Immature natural killer cell (primary cell): ENCODE results near the gene MICALL2. TPM values are rescaled to one million over a fixed set of nuclear protein-coding genes. Genes with fewer than 3 reads are reported as not detected.
A peak's percentile ranks its signal among the peaks of the same experiment; 100 is the strongest.
"Not testable (repeated sequence)": the region's sequence is repeated elsewhere in the genome, so short reads cannot be mapped to it uniquely, and the experiment has no call there.

Experiments used
- DNase-seq, 3 donors: peaks; one replicate each; pipeline ENCODE4 v3.0.0; 2022; ENCODE audit warnings: mixed read lengths in 1 of 3
- H3K27ac Mint-ChIP-seq, 6 donors: one replicate each; pipeline ENCODE4 v1.8.0; 2020; ENCODE audit warnings: mixed read lengths in 6 of 6, mild to moderate bottlenecking in 5 of 6, inconsistent platforms in 4 of 6, moderate library complexity in 3 of 6
- H3K27me3 Mint-ChIP-seq, 3 donors: one replicate each; pipeline ENCODE4 v1.8.0; 2020 to 2021; ENCODE audit warnings: low read depth in 3 of 3, mild to moderate bottlenecking in 3 of 3, mixed read lengths in 3 of 3, moderate library complexity in 3 of 3, inconsistent platforms in 1 of 3
- H3K36me3 Mint-ChIP-seq, 3 donors: one replicate each; pipeline ENCODE4 v1.8.0; 2020; ENCODE audit warnings: mixed read lengths in 3 of 3, inconsistent platforms in 2 of 3, mild to moderate bottlenecking in 2 of 3
- H3K4me1 Mint-ChIP-seq, 2 donors: one replicate each; pipeline ENCODE4 v1.8.0; 2020; ENCODE audit warnings: inconsistent platforms in 2 of 2, mild to moderate bottlenecking in 2 of 2, mixed read lengths in 2 of 2, moderate library complexity in 1 of 2
- H3K4me3 Mint-ChIP-seq, 5 donors: one replicate each; pipeline ENCODE4 v1.8.0; 2020; ENCODE audit warnings: mild to moderate bottlenecking in 5 of 5, mixed read lengths in 5 of 5, inconsistent platforms in 3 of 5, moderate library complexity in 3 of 5
- H3K9me3 Mint-ChIP-seq, 6 donors: one replicate each; pipeline ENCODE4 v1.8.0; 2020; ENCODE audit warnings: mild to moderate bottlenecking in 6 of 6, mixed read lengths in 6 of 6, inconsistent platforms in 4 of 6, moderate library complexity in 3 of 6
- polyA plus RNA-seq, 3 donors: library from polyadenylated mRNA; unstranded; fragments of 300-500 nt; fragmentation: Illumina TruSeq; gene quantifications; one replicate each; pipeline ENCODE4 v1.2.3, GENCODE V29; 2021

Gene MICALL2
- polyA plus RNA-seq, 3 donors from 2014 or later, result 0.10 to 0.50 TPM; not detected in 1

DNA sequence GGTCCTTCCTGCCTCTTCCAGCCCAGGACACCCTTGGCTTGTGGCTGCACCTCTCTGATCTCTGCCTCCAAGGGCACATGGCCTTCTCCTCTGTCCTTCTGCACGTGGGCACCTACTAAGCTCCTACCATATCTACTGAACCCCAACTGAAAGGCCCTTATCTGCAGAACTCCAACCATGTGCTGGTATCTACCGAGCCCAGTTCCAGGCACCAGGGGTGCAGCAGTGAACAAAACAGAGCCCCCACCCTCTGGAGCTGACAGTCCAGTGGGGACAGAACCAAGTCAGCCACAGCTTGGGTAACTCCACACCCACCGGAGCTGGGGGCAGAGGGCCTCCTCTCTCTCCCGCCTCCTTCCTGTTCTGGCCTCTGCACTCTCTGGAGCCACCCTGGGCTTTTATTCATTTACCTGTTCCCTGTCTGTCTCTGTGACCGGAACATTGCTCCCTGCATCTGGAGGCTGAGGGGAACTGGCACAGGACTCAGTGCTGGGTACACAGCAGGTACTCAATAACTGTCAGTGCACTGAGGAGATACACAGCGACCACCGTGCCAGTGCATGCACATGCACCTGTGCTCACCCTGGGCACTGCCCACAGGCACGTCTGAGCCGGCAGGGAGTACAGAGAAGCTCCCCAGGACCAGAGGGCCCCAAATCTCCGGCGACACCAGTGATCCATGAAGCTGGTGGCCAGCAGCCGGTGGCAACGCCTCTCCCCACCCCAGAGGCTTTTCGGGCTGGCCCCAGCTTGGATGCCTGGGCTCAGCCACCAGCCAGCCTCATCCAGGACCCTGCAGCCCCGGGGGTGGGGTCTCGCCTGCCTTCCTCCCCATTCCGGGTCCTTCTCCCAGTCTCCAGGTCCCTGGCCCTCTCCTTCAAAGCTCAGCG, 2.0 kb downstream of the MICALL2 start:
- peaks cover 0 to 13% of the 10 kb centered on the region in 2 donors for H3K4me1 Mint-ChIP-seq
- no peak overlapping the region for H3K27ac Mint-ChIP-seq
- H3K4me3 Mint-ChIP-seq, result peak overlapping the region in 4 of 5 donors; percentile 13 to 43 (median 26)

DNA sequence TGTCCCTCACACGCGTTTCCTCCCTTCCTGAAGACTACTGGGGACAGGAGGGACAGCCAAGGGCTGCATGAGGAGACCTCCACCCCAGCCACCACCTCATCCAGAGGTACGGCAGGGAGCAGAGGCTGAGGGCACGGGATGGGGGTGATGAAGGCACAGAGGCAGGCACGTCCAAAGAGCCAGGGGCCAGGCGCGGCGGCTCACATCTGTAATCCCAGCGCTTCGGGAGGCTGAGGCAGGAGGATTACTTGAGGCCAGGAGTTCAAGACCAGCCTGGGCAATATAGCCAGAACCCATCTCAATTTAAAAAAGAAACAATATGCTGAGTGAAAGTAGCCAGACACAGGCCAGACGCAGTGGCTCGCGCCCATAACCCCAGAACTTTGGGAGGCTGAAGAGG, 3.3 kb downstream of the MICALL2 start:
- Mint-ChIP-seq H3K36me3 (no peaks in the 10 kb centered on the region), H3K27ac (no peak overlapping the region), H3K4me1 (peaks cover 0 to 10% of the 10 kb centered on the region in 2 donors), H3K27me3 (peaks cover 0 to 3% (median 0%) of the 10 kb centered on the region in 3 donors), H3K4me3 (no peak overlapping the region), H3K9me3 (no peaks in the 10 kb centered on the region)
- no peak for DNase-seq

More for the DNA sequence above, 2.0 kb downstream of the MICALL2 start:
- no peaks in the 10 kb centered on the region for H3K36me3 Mint-ChIP-seq
- H3K9me3 Mint-ChIP-seq, result no peaks in the 10 kb centered on the region
- DNase-seq, result no peak
- peaks cover 0 to 3% (median 0%) of the 10 kb centered on the region in 3 donors for H3K27me3 Mint-ChIP-seq

GRCh38 chr7:1455241-1455939, 3.9 kb downstream of the MICALL2 start:
- Mint-ChIP-seq H3K9me3 (no peaks in the 10 kb centered on the region), H3K4me3 (no peak overlapping the region), H3K27me3 (peaks cover 0 to 3% (median 0%) of the 10 kb centered on the region in 3 donors), H3K36me3 (no peaks in the 10 kb centered on the region), H3K27ac (no peak overlapping the region), H3K4me1 (peaks cover 0 to 7% of the 10 kb centered on the region in 2 donors)
- DNase-seq, result no peak

- no peak overlapping the region for H3K27ac Mint-ChIP-seq
- no peaks in the 10 kb centered on the region for H3K36me3 Mint-ChIP-seq
- H3K9me3 Mint-ChIP-seq, result no peaks in the 10 kb centered on the region
- DNase-seq, result no peak
- H3K4me1 Mint-ChIP-seq, result peaks cover 0 to 3% of the 10 kb centered on the region in 2 donors
- no peak overlapping the region for H3K4me3 Mint-ChIP-seq
- peaks cover 0 to 3% (median 0%) of the 10 kb centered on the region in 3 donors for H3K27me3 Mint-ChIP-seq
Observed at GRCh38 chr7:1454542-1454941, 4.7 kb downstream of the MICALL2 start.

- Mint-ChIP-seq H3K9me3 (no peaks in the 10 kb centered on the region), H3K4me1 (no peaks in the 10 kb centered on the region), H3K36me3 (no peaks in the 10 kb centered on the region), H3K27me3 (peaks cover 0 to 3% (median 0%) of the 10 kb centered on the region in 3 donors), H3K27ac (no peak overlapping the region), H3K4me3 (no peak overlapping the region)
- no peak for DNase-seq
Observed at GRCh38 chr7:1452205-1452604, 7.1 kb downstream of the MICALL2 start.

GRCh38 chr7:1450987-1451386, 8.3 kb downstream of the MICALL2 start:
- H3K9me3 Mint-ChIP-seq, result no peaks in the 10 kb centered on the region

DNA sequence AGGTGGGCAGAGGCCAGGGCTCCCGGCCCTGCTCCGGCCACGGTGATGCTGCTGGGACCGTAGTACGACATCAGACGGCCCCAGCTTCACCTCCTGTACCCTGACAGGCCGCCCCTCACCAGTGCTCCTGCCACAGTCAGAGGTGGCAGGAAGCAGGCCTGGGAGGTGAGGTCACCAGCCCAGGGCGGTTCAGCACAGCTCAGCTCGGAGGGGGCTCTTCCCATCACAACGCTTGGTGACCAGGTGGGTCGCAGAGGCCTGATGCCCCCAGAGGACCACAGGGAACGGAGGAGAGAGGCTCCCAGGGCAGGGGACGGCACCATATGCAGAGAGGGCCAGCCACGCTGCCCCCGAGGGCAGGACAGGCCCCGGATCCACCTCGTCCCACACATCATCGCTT, 8.8 kb downstream of the MICALL2 start:
- no peaks in the 10 kb centered on the region for H3K9me3 Mint-ChIP-seq
- no peak overlapping the region for H3K4me3 Mint-ChIP-seq
- H3K27ac Mint-ChIP-seq, result no peak overlapping the region
- H3K4me1 Mint-ChIP-seq, result no peaks in the 10 kb centered on the region
- H3K27me3 Mint-ChIP-seq, result peaks cover 0 to 3% (median 0%) of the 10 kb centered on the region in 3 donors
- H3K36me3 Mint-ChIP-seq, result no peaks in the 10 kb centered on the region
- no peak for DNase-seq

More at GRCh38 chr7:1450987-1451386, 8.3 kb downstream of the MICALL2 start:
- H3K27ac Mint-ChIP-seq, result no peak overlapping the region
- no peak for DNase-seq
- no peaks in the 10 kb centered on the region for H3K4me1 Mint-ChIP-seq
- H3K4me3 Mint-ChIP-seq, result no peak overlapping the region
- peaks cover 0 to 3% (median 0%) of the 10 kb centered on the region in 3 donors for H3K27me3 Mint-ChIP-seq
- no peaks in the 10 kb centered on the region for H3K36me3 Mint-ChIP-seq

- no peak for DNase-seq
- Mint-ChIP-seq H3K4me3 (no peak overlapping the region), H3K36me3 (no peaks in the 10 kb centered on the region), H3K27ac (no peak overlapping the region), H3K27me3 (peaks cover 0 to 3% (median 0%) of the 10 kb centered on the region in 3 donors), H3K4me1 (no peaks in the 10 kb centered on the region), H3K9me3 (no peaks in the 10 kb centered on the region)
Observed at GRCh38 chr7:1449951-1450350, 9.3 kb downstream of the MICALL2 start.

DNA sequence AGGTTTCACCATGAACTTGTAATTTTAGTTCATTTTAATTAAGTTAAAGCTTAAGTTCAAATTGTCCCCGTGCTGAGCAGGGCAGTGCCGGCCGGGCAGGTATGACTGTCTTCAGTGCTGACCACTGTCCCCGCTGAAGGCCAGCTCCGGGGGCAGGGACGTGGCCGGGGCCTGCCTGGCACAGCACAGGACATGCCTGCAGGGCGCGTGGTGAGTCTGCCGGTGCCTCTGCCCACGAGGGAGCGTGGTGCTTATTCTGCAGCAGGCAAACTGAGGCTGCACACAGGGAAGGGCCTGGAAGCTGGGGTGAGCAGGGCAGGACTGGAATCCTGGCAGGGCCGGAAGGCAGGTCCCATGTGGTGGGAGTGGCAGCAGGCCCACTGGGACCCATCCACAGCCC, 9.8 kb downstream of the MICALL2 start:
- no peaks in the 10 kb centered on the region for H3K36me3 Mint-ChIP-seq
- no peak overlapping the region for H3K4me3 Mint-ChIP-seq
- H3K27ac Mint-ChIP-seq, result no peak overlapping the region
- no peak for DNase-seq
- peaks cover 0 to 3% (median 0%) of the 10 kb centered on the region in 3 donors for H3K27me3 Mint-ChIP-seq
- no peaks in the 10 kb centered on the region for H3K4me1 Mint-ChIP-seq
- H3K9me3 Mint-ChIP-seq, result no peaks in the 10 kb centered on the region

DNA sequence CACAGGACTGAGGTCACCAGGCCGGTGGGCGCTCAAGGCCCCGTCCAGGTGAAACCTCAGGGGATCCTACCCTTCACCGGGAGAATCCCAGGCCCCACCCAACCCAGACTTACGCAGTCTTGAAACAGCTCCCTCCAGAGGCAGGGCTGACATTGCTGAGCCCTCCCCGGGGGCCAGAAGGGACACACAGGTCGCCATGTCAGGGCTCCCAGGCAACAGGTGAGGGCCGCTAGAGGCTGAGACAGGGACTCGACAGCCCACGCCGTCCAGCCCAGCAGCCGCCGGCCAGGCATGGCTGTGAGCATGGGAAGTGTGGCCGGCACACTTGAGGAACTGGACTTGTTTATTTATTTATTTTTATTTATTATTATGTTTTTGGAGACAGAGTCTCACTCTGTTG, 10.3 kb downstream of the MICALL2 start:
- Mint-ChIP-seq H3K27ac (no peak overlapping the region), H3K36me3 (no peaks in the 10 kb centered on the region), H3K4me3 (no peak overlapping the region), H3K4me1 (no peaks in the 10 kb centered on the region), H3K27me3 (peaks cover 0 to 2% (median 0%) of the 10 kb centered on the region in 3 donors), H3K9me3 (no peaks in the 10 kb centered on the region)
- no peak for DNase-seq

GRCh38 chr7:1447551-1448244, 11.6 kb downstream of the MICALL2 start:
- H3K27ac Mint-ChIP-seq, result no peak overlapping the region
- DNase-seq, result no peak
- H3K4me3 Mint-ChIP-seq, result no peak overlapping the region
- no peaks in the 10 kb centered on the region for H3K27me3 Mint-ChIP-seq
- H3K36me3 Mint-ChIP-seq, result no peaks in the 10 kb centered on the region
- no peaks in the 10 kb centered on the region for H3K4me1 Mint-ChIP-seq
- no peaks in the 10 kb centered on the region for H3K9me3 Mint-ChIP-seq

DNA sequence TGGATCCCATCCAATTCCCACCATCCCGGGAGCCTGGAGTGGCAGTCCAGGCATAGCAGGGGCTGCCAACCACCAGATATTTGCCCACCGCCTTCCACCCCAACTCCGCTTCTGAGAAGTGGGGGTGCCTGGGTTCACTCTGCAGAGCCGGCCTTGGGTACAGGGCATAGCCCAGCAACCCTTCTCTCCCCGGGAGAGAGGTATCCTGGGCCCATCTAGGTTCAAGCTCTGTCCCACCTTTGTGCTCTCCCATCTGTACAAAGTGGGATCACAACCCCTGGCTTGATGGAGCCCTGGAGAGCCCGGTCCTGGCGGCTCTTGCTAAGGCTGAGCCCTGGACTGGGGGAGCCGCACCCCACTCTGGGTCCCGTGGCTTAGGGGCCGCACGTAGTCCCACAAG, 12.2 kb downstream of the MICALL2 start:
- Mint-ChIP-seq H3K36me3 (no peaks in the 10 kb centered on the region), H3K4me3 (no peak overlapping the region), H3K27ac (no peak overlapping the region), H3K9me3 (no peaks in the 10 kb centered on the region), H3K4me1 (no peaks in the 10 kb centered on the region), H3K27me3 (peaks cover 0 to 2% (median 0%) of the 10 kb centered on the region in 3 donors)
- no peak for DNase-seq

GRCh38 chr7:1446620-1447032, 12.6 kb downstream of the MICALL2 start:
- Mint-ChIP-seq H3K27ac (no peak overlapping the region), H3K9me3 (no peaks in the 10 kb centered on the region), H3K4me3 (no peak overlapping the region), H3K27me3 (peaks cover 0 to 3% (median under 1%) of the 10 kb centered on the region in 3 donors), H3K4me1 (no peaks in the 10 kb centered on the region), H3K36me3 (no peaks in the 10 kb centered on the region)
- DNase-seq, result no peak

DNA sequence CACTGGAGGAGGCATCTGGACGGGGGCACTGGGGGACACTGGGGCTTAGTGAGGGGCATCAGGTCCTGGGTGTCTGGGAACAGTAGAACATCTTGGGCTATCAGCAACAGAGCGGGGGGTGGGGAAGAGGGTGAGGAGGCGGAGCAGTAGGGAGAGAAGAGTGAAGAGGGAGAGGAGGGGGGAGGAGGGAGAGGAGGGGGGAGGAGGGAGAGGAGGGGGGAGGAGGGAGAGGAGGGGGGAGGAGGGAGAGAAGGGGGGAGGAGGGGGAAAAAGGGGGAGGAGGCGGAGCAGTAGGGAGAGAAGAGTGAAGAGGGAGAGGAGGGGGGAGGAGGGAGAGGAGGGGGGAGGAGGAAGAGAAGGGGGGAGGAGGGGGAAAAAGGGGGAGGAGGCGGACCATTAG, 13.2 kb downstream of the MICALL2 start:
- not testable (repeated sequence) for H3K27ac Mint-ChIP-seq, H3K4me3 Mint-ChIP-seq, H3K4me1 Mint-ChIP-seq, DNase-seq, H3K27me3 Mint-ChIP-seq, H3K9me3 Mint-ChIP-seq, H3K36me3 Mint-ChIP-seq
